ENCODE results near the gene NCKAP1.

GRCh38 chr2:182941121-182941722 lies 97.0 kb downstream of the NCKAP1 start:
- no peak for TF ChIP-seq CTCF (IDR thresholded peaks at IDR 0.05)
- TF ChIP-seq POLR2A (IDR thresholded peaks at IDR 0.05) = no peak
- TF ChIP-seq EP300 (IDR thresholded peaks at IDR 0.05) = no peak

Data from suprapubic skin (tissue), 3 donors.